C4-2B (cell line): Measurements from ENCODE around the gene AHCYL2.

Source experiments
- ZFX ChIP-seq: fragments of 450-650 bp; IDR thresholded peaks from 2 replicates; pipeline ENCODE4 v1.6.1; 2017
- TF ChIP-seq, protein P1 (sequence below): fragments of 450-650 bp; conservative IDR thresholded peaks from 2 replicates; pipeline ENCODE4 v1.5.1; 2017; ENCODE audit warnings: mild to moderate bottlenecking

DNA sequence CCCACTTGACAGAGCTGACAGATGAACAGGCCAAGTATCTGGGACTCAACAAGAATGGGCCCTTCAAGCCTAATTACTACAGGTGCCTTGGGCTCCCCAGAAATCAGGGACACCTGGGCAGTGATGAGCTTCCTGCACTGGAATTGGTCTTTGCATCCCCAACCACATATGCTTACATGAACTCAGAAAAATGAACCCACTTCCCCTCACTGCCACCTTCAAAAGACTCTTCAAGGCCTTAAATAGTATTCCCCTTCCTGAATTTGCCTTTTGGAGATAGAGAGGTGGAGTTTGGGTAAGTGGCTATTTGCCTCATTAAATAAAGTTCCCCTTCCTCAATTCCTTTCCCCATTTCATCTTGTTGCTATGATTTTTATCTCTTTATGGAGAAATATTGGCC is 201.7 kb downstream of the AHCYL2 start:
- TF ChIP-seq, protein P1, sequence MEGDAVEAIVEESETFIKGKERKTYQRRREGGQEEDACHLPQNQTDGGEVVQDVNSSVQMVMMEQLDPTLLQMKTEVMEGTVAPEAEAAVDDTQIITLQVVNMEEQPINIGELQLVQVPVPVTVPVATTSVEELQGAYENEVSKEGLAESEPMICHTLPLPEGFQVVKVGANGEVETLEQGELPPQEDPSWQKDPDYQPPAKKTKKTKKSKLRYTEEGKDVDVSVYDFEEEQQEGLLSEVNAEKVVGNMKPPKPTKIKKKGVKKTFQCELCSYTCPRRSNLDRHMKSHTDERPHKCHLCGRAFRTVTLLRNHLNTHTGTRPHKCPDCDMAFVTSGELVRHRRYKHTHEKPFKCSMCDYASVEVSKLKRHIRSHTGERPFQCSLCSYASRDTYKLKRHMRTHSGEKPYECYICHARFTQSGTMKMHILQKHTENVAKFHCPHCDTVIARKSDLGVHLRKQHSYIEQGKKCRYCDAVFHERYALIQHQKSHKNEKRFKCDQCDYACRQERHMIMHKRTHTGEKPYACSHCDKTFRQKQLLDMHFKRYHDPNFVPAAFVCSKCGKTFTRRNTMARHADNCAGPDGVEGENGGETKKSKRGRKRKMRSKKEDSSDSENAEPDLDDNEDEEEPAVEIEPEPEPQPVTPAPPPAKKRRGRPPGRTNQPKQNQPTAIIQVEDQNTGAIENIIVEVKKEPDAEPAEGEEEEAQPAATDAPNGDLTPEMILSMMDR, result no peak
- TF ChIP-seq ZFX, result no peak
